ENCODE measurements around the gene UBAP1. TPM values are rescaled to one million over a fixed set of nuclear protein-coding genes. Genes with fewer than 3 reads are reported as not detected.
"Not testable (repeated sequence)": the region's sequence is repeated elsewhere in the genome, so short reads cannot be mapped to it uniquely, and the experiment has no call there.

The UBAP1 gene
- total RNA-seq, 2 experiments from 2014 or later: 28.2 to 29.8 TPM

DNA sequence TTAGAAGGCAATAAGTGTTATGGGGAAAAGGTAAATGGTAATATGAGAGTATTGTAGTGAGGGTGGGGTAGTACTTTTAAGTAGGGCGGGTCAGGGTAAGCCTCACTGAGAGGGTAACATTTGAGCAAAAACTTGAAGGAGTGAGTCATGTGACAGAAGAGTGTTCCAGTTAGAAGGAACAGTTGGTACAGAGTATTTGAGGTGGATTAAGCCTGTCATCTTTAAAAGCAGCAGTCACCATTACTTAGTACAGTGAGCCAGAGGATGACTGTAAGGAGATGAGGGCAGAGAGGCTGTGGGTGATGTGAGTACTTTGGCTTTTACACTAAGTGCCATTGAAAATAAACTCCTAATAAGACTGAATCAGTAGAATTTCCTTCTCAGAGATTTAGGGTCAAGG lies 54.8 kb downstream of the UBAP1 start:
- H3K36me3 Mint-ChIP-seq (ENCODE audit: low read depth): peaks cover 16% of the 10 kb centered on the region

DNA sequence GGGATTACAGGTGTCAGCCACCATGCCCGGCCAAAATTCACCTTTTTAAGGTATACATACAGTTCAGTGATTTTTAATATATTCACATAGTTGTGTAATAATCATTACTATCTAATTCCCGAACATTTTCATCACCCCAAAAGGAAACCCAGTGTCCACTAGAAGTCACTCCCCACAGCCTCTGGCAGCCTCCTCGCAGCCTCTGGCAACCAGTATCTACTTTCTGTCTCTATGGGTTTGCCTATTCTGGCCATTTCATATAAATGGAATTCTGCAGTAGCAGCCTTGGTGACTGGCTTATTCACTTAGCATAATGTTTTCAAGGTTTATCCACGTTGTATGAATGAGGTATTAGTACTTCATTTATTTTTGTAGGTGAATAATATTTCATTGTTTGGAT lies 59.0 kb downstream of the UBAP1 start:
- Mint-ChIP-seq H3K9me3 (no peaks in the 10 kb centered on the region), H3K4me1 (ENCODE audit: low read depth) (peaks cover 19% of the 10 kb centered on the region), H3K27me3 (no peaks in the 10 kb centered on the region), H3K36me3 (ENCODE audit: low read depth) (peaks cover 33% of the 10 kb centered on the region), H3K4me3 (no peak overlapping the region), H3K27ac (no peak overlapping the region)
- ChIA-PET POLR2A (no interaction called here), CTCF (interaction anchor here (4.0 kb wide), 1 partner anchor 15 kb away, joined by 18 read pairs; no protein-coding TSS in a partner anchor)
- intact Hi-C loops (cut with micrococcal nuclease): no loop called here
- TF ChIP-seq, protein P1, sequence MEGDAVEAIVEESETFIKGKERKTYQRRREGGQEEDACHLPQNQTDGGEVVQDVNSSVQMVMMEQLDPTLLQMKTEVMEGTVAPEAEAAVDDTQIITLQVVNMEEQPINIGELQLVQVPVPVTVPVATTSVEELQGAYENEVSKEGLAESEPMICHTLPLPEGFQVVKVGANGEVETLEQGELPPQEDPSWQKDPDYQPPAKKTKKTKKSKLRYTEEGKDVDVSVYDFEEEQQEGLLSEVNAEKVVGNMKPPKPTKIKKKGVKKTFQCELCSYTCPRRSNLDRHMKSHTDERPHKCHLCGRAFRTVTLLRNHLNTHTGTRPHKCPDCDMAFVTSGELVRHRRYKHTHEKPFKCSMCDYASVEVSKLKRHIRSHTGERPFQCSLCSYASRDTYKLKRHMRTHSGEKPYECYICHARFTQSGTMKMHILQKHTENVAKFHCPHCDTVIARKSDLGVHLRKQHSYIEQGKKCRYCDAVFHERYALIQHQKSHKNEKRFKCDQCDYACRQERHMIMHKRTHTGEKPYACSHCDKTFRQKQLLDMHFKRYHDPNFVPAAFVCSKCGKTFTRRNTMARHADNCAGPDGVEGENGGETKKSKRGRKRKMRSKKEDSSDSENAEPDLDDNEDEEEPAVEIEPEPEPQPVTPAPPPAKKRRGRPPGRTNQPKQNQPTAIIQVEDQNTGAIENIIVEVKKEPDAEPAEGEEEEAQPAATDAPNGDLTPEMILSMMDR (IDR thresholded peaks at IDR 0.05): no peak
- no peak for ATAC-seq
- no peak for DNase-seq

More for the DNA sequence above, 54.8 kb downstream of the UBAP1 start:
- peaks cover 13% of the 10 kb centered on the region for H3K4me1 Mint-ChIP-seq (ENCODE audit: low read depth)
- H3K27me3 Mint-ChIP-seq: no peaks in the 10 kb centered on the region
- ChIA-PET POLR2A (interaction anchor here (0.9 to 1.1 kb wide), 2 partner anchors 16 to 20 kb away, joined by 3 read pairs; no protein-coding TSS in a partner anchor), CTCF (interaction anchor here (0.9 kb wide), 1 partner anchor 170 kb away, joined by 3 read pairs; no protein-coding TSS in a partner anchor)
- TF ChIP-seq, protein P1 (IDR thresholded peaks at IDR 0.05): no peak
- DNase-seq: no peak
- no peak for ATAC-seq
- H3K27ac Mint-ChIP-seq: no peak overlapping the region
- intact Hi-C loops (cut with micrococcal nuclease): no loop called here
- H3K9me3 Mint-ChIP-seq: no peaks in the 10 kb centered on the region
- no peak overlapping the region for H3K4me3 Mint-ChIP-seq

DNA sequence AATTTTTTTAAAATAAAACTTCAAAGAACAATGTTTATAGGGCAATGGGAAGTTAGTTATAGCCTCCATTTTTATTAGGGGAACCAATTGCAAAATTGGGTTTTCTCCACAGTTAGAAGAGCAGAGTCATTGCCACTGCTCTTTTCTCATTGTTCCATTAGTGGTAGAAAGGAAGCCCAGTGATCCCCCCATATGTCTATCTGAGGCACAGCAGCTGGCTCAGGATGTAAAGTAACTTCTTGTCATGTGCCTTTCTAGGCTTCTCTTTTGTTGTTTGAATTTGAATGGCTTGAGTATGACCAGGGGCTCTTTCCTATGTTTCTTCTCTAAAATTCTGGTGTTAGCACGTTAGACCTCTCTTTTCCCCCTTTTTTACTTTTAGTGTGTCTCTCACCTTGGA lies 61.2 kb downstream of the UBAP1 start:
- Mint-ChIP-seq H3K4me1 (ENCODE audit: low read depth) (peaks cover 15% of the 10 kb centered on the region), H3K9me3 (no peaks in the 10 kb centered on the region), H3K36me3 (ENCODE audit: low read depth) (peaks cover 32% of the 10 kb centered on the region), H3K27me3 (no peaks in the 10 kb centered on the region), H3K27ac (no peak overlapping the region), H3K4me3 (no peak overlapping the region)
- TF ChIP-seq, protein P1 (IDR thresholded peaks at IDR 0.05): no peak
- ATAC-seq (no peak), DNase-seq (no peak)
- ChIA-PET CTCF (interaction anchor here (4.6 kb wide), 1 partner anchor 13 kb away, joined by 53 read pairs; no protein-coding TSS in a partner anchor), POLR2A (no interaction called here)
- intact Hi-C loops (cut with micrococcal nuclease): no loop called here

DNA sequence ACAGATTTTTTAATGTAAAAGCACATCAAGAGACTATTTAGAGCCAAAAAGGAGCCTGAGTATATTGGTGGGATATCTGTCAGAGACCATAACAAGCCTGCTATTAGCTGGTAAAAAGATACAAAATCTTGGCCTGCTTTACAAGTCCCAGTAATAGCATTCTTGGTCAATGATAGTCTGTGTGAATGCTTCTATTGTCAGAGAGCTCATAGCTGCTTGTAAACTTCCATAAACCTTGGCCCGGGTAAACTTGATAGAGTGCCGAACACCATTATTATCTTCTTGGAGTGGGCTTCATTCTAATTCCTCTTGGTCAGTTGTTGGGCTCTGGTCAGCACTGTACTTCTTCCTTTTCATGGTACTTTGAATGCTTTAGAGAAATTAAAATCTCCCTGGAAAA lies 64.0 kb downstream of the UBAP1 start:
- Mint-ChIP-seq H3K27me3 (no peaks in the 10 kb centered on the region), H3K27ac (no peak overlapping the region), H3K4me3 (no peak overlapping the region), H3K4me1 (ENCODE audit: low read depth) (peaks cover 25% of the 10 kb centered on the region), H3K9me3 (no peaks in the 10 kb centered on the region), H3K36me3 (ENCODE audit: low read depth) (peaks cover 24% of the 10 kb centered on the region)
- CTCF ChIA-PET: interaction anchor here (0.7 to 4.6 kb wide), 3 partner anchors 10 to 429 kb away, joined by 3 to 53 read pairs (median 6); no protein-coding TSS in a partner anchor
- intact Hi-C loops (cut with micrococcal nuclease): no loop called here
- ATAC-seq: no peak
- POLR2A ChIA-PET: interaction anchor here (0.7 to 1.3 kb wide), 2 partner anchors 8 to 11 kb away, joined by 3 to 4 read pairs; no protein-coding TSS in a partner anchor
- DNase-seq: no peak
- TF ChIP-seq, protein P1 (IDR thresholded peaks at IDR 0.05): no peak

DNA sequence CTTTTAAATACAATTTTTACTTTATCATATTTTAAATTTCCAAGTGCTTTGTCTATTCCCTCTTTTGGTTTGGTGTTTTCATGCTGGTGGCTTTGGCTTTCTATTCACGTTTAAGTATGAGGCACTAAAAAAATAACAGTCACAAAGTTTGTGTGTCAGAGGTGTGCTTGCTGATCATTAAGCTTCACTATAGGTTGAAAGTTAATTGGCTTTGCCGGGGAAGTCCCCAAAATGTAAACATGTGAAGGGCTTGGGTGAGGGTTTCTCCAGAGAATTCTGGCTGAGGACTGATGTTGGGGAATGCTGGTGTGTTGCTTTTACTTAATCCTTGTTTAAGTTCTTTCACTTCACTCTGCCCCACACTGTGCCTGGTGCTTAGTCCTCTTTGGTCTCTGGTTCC lies 66.4 kb downstream of the UBAP1 start:
- H3K27me3 Mint-ChIP-seq; DNase-seq; ATAC-seq; CTCF ChIA-PET; intact Hi-C loops (cut with micrococcal nuclease); H3K27ac Mint-ChIP-seq; POLR2A ChIA-PET; H3K9me3 Mint-ChIP-seq; H3K4me3 Mint-ChIP-seq: not testable (repeated sequence)
- H3K36me3 Mint-ChIP-seq (ENCODE audit: low read depth): peaks cover 16% of the 10 kb centered on the region
- H3K4me1 Mint-ChIP-seq (ENCODE audit: low read depth): peaks cover 10% of the 10 kb centered on the region
